OCI-LY1 (cell line): ENCODE data around the gene ALG5.

ENCODE experiments used
- EZH2 ChIP-seq: fragments of 200-600 bp; sonication (generic), shearing (Covaris generic); IDR thresholded peaks from 2 replicates; pipeline ENCODE4 v1.8.0; 2017; ENCODE audit warnings: borderline replicate concordance, mixed run types, mild to moderate bottlenecking, antibody characterized with exemption, low read length, moderate library complexity, mixed read lengths
- TF ChIP-seq, protein P1 (sequence below): fragments of 200-600 bp; sonication (generic), shearing (Covaris generic); IDR thresholded peaks from 2 replicates; pipeline ENCODE4 v1.5.1; 2017; ENCODE audit warnings: mild to moderate bottlenecking, antibody characterized with exemption, low read length, moderate library complexity, mixed read lengths

DNA sequence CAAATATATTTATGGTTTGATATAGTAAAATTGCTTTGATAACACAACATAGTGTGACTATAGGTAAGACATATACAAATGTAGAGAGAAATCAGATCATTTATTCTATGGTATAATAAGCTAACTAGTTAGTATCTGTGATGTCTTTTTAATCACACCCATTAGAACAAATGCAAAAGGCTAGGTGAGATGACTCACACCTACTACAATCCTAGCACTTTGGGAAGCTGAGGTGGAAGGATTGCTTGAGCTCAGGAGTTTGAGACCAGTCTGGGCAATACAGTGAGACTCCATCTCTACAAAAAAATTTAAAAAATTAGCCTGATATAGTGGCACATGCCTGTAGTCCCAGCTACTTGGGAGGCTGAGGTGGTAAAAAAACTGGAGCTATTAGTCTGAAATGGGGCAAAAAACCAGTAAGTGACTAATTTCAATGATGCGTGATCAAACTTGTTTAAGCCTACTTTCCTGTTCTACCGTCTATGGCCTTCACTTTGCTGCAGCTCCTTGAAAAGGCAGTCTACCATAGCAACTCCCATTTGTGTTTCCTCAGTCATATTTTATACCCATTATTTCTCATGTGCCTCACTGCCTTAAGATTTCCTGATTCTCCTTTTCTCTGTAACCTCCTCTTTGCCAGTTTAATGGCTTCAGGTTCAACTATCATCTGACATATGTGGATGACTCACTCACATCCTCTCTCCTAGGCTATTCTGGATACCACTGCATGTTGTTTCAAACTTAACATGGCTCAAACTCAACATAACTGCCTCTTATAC lies 12.5 kb downstream of the ALG5 start:
- TF ChIP-seq, protein P1, sequence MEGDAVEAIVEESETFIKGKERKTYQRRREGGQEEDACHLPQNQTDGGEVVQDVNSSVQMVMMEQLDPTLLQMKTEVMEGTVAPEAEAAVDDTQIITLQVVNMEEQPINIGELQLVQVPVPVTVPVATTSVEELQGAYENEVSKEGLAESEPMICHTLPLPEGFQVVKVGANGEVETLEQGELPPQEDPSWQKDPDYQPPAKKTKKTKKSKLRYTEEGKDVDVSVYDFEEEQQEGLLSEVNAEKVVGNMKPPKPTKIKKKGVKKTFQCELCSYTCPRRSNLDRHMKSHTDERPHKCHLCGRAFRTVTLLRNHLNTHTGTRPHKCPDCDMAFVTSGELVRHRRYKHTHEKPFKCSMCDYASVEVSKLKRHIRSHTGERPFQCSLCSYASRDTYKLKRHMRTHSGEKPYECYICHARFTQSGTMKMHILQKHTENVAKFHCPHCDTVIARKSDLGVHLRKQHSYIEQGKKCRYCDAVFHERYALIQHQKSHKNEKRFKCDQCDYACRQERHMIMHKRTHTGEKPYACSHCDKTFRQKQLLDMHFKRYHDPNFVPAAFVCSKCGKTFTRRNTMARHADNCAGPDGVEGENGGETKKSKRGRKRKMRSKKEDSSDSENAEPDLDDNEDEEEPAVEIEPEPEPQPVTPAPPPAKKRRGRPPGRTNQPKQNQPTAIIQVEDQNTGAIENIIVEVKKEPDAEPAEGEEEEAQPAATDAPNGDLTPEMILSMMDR: no peak
- no peak for TF ChIP-seq EZH2
